Osteocyte (in vitro differentiated cells): ENCODE measurements around the gene PRKCZ. TPM values are rescaled to one million over a fixed set of nuclear protein-coding genes. Genes with fewer than 3 reads are reported as not detected.
A peak's percentile ranks its signal among the peaks of the same experiment; 100 is the strongest.

Experiments used
- DNase-seq: peaks from one replicate; pipeline ENCODE4 v3.0.0; 2021; ENCODE audit warnings: mixed read lengths; ENCODE audit not compliant: unreplicated experiment; ENCODE audit errors: extremely low spot score
- H3K27ac Mint-ChIP-seq: one replicate; pipeline ENCODE4 v1.8.0; 2021; ENCODE audit warnings: mild to moderate bottlenecking, mixed read lengths; ENCODE audit not compliant: unreplicated experiment
- H3K27me3 Mint-ChIP-seq: one replicate; pipeline ENCODE4 v1.8.0; 2021; ENCODE audit warnings: mixed read lengths; ENCODE audit not compliant: unreplicated experiment
- H3K36me3 Mint-ChIP-seq: one replicate; pipeline ENCODE4 v1.8.0; 2021; ENCODE audit warnings: mixed read lengths; ENCODE audit not compliant: unreplicated experiment
- H3K4me1 Mint-ChIP-seq: one replicate; pipeline ENCODE4 v1.8.0; 2021; ENCODE audit warnings: mixed read lengths; ENCODE audit not compliant: unreplicated experiment
- H3K4me3 Mint-ChIP-seq: one replicate; pipeline ENCODE4 v1.8.0; 2021; ENCODE audit warnings: mild to moderate bottlenecking, moderate library complexity, mixed read lengths; ENCODE audit not compliant: unreplicated experiment
- H3K9me3 Mint-ChIP-seq: one replicate; pipeline ENCODE4 v1.8.0; 2021; ENCODE audit warnings: mixed read lengths; ENCODE audit not compliant: unreplicated experiment
- CTCF ChIP-seq: fragments of 200-600 bp; sonication (generic); IDR thresholded peaks from 2 replicates; pipeline ENCODE4 v1.5.0; 2021; ENCODE audit warnings: antibody characterized with exemption, mild to moderate bottlenecking, moderate library complexity
- total RNA-seq: library from RNA; stranded (reverse); gene quantifications from 2 replicates; pipeline ENCODE4 v1.2.1, GENCODE V29; 2021

The PRKCZ gene
- total RNA-seq, 1 donor from 2014 or later: 3.1 TPM

GRCh38 chr1:2208309-2209239 lies 158.4 kb downstream of the PRKCZ start:
- no peaks in the 10 kb centered on the region for H3K9me3 Mint-ChIP-seq
- peak; percentile 94 for DNase-seq
- H3K27ac Mint-ChIP-seq: peak overlapping the region; percentile 89
- no peaks in the 10 kb centered on the region for H3K36me3 Mint-ChIP-seq
- peak overlapping the region; percentile 38 for H3K4me3 Mint-ChIP-seq
- peaks cover 56% of the 10 kb centered on the region for H3K4me1 Mint-ChIP-seq
- no peaks in the 10 kb centered on the region for H3K27me3 Mint-ChIP-seq
- TF ChIP-seq CTCF: peak; percentile 35

- no peaks in the 10 kb centered on the region for H3K27me3 Mint-ChIP-seq
Observed at GRCh38 chr1:2209400-2210083, 159.3 kb downstream of the PRKCZ start.

GRCh38 chr1:2210084-2210653 lies 160.0 kb downstream of the PRKCZ start:
- no peak for TF ChIP-seq CTCF
- Mint-ChIP-seq H3K4me1 (peaks cover 57% of the 10 kb centered on the region), H3K9me3 (no peaks in the 10 kb centered on the region), H3K4me3 (no peak overlapping the region), H3K36me3 (no peaks in the 10 kb centered on the region), H3K27ac (peak overlapping the region; percentile 89), H3K27me3 (no peaks in the 10 kb centered on the region)
- peak; percentile 76 for DNase-seq

More at GRCh38 chr1:2209400-2210083, 159.3 kb downstream of the PRKCZ start:
- Mint-ChIP-seq H3K4me1 (peaks cover 57% of the 10 kb centered on the region), H3K9me3 (no peaks in the 10 kb centered on the region), H3K4me3 (peak overlapping the region; percentile 38), H3K27ac (peak overlapping the region; percentile 89), H3K36me3 (no peaks in the 10 kb centered on the region)
- TF ChIP-seq CTCF: no peak
- DNase-seq: peak; percentile 83

GRCh38 chr1:2210786-2211185 lies 160.6 kb downstream of the PRKCZ start:
- no peaks in the 10 kb centered on the region for H3K9me3 Mint-ChIP-seq
- no peak for DNase-seq
- H3K36me3 Mint-ChIP-seq: no peaks in the 10 kb centered on the region
- H3K4me3 Mint-ChIP-seq: no peak overlapping the region
- TF ChIP-seq CTCF: no peak
- H3K27ac Mint-ChIP-seq: no peak overlapping the region
- peaks cover 57% of the 10 kb centered on the region for H3K4me1 Mint-ChIP-seq
- H3K27me3 Mint-ChIP-seq: no peaks in the 10 kb centered on the region

- Mint-ChIP-seq H3K4me3 (no peak overlapping the region), H3K36me3 (no peaks in the 10 kb centered on the region), H3K9me3 (no peaks in the 10 kb centered on the region), H3K4me1 (peaks cover 43% of the 10 kb centered on the region), H3K27me3 (no peaks in the 10 kb centered on the region), H3K27ac (peak overlapping the region; percentile 91)
- no peak for DNase-seq
- no peak for TF ChIP-seq CTCF
Observed at GRCh38 chr1:2212274-2212531, 162.0 kb downstream of the PRKCZ start.
